Neural cell (in vitro differentiated cells): ENCODE data around the gene LIPC. TPM values are rescaled to one million over a fixed set of nuclear protein-coding genes. Genes with fewer than 3 reads are reported as not detected.

Experiments
- H2AFZ ChIP-seq: fragments of 200-600, 300-800 bp; sonication (generic), shearing (Covaris generic); 2 replicates; pipeline ENCODE4 v1.6.0; 2014; ENCODE audit warnings: low read depth, mild to moderate bottlenecking, antibody characterized with exemption, low read length, moderate library complexity
- H3F3A ChIP-seq: fragments of 200-600 bp; shearing (Covaris generic); 2 replicates; pipeline ENCODE4 v1.6.1; 2016; ENCODE audit warnings: mild to moderate bottlenecking, moderate library complexity, mixed read lengths, antibody characterized with exemption, low read length; ENCODE audit not compliant: insufficient read depth, poor library complexity, severe bottlenecking
- H3K27ac ChIP-seq: fragments of 200-600, 300-800 bp; sonication (generic), shearing (Covaris generic); 2 replicates; pipeline ENCODE4 v1.5.1; 2014; ENCODE audit warnings: mild to moderate bottlenecking, low read length, moderate library complexity
- H3K27me3 ChIP-seq: fragments of 300-800, 200-600 bp; sonication (generic), shearing (Covaris generic); 2 replicates; pipeline ENCODE4 v1.6.0; 2014; ENCODE audit warnings: mild to moderate bottlenecking, low read depth, low read length, moderate library complexity; ENCODE audit not compliant: insufficient read depth
- H3K36me3 ChIP-seq: fragments of 300-800, 200-600 bp; sonication (generic), shearing (Covaris generic); 2 replicates; pipeline ENCODE4 v1.5.1; 2014; ENCODE audit warnings: mild to moderate bottlenecking, antibody characterized with exemption, low read length, moderate library complexity; ENCODE audit not compliant: insufficient read depth
- H3K4me2 ChIP-seq: fragments of 300-800, 200-600 bp; sonication (generic), shearing (Covaris generic); 2 replicates; pipeline ENCODE4 v1.6.0; 2014; ENCODE audit warnings: mild to moderate bottlenecking, low read length
- H3K4me3 ChIP-seq: fragments of 300-800, 200-600 bp; sonication (generic), shearing (Covaris generic); 2 replicates; pipeline ENCODE4 v1.5.1; 2014; ENCODE audit warnings: mild to moderate bottlenecking, low read length, moderate library complexity
- H3K79me2 ChIP-seq: fragments of 200-600 bp; shearing (Covaris generic); replicated peaks from 2 replicates; pipeline ENCODE4 v1.6.0; 2014; ENCODE audit warnings: mild to moderate bottlenecking, low read length, moderate library complexity; ENCODE audit not compliant: insufficient read depth
- H3K9ac ChIP-seq: fragments of 300-800, 200-600 bp; sonication (generic), shearing (Covaris generic); 2 replicates; pipeline ENCODE4 v1.6.1; 2016; ENCODE audit warnings: mild to moderate bottlenecking, low read length, mixed read lengths
- H3K9me2 ChIP-seq: fragments of 200-600 bp; shearing (Covaris generic); 2 replicates; pipeline ENCODE4 v1.6.1; 2016; ENCODE audit warnings: mild to moderate bottlenecking, low read length, mixed read lengths; ENCODE audit not compliant: insufficient read depth
- H3K9me3 ChIP-seq: fragments of 200-600, 300-800 bp; sonication (generic), shearing (Covaris generic); 2 replicates; pipeline ENCODE4 v1.6.1; 2016; ENCODE audit warnings: mild to moderate bottlenecking, mixed run types, low read length, moderate library complexity, mixed read lengths
- H4K20me1 ChIP-seq: fragments of 200-600 bp; shearing (Covaris generic); 2 replicates; pipeline ENCODE4 v1.6.1; 2016; ENCODE audit warnings: mild to moderate bottlenecking, mixed run types; ENCODE audit not compliant: insufficient read depth
- CTCF ChIP-seq: fragments of 450-650 bp; IDR thresholded peaks from 2 replicates; pipeline ENCODE4 v1.5.1; 2014; ENCODE audit warnings: antibody characterized with exemption, mild to moderate bottlenecking, moderate library complexity; ENCODE audit not compliant: poor library complexity, severe bottlenecking
- EP300 ChIP-seq: fragments of 450-650 bp; conservative IDR thresholded peaks from 2 replicates; pipeline ENCODE4 v1.6.1; 2014; ENCODE audit warnings: antibody characterized with exemption, mild to moderate bottlenecking, moderate library complexity; ENCODE audit not compliant: poor library complexity, severe bottlenecking
- EZH2 ChIP-seq: fragments of 200-600, 300-800 bp; shearing (Covaris generic), sonication (generic); IDR thresholded peaks from 2 replicates; pipeline ENCODE4 v1.6.1; 2014; ENCODE audit warnings: antibody characterized with exemption, low read length, borderline replicate concordance, mild to moderate bottlenecking; ENCODE audit not compliant: insufficient read depth, poor library complexity, severe bottlenecking
- MXI1 ChIP-seq: fragments of 450-650 bp; conservative IDR thresholded peaks from 2 replicates; pipeline ENCODE4 v1.6.1; 2014; ENCODE audit warnings: antibody characterized with exemption, mild to moderate bottlenecking; ENCODE audit not compliant: poor library complexity, severe bottlenecking
- RAD21 ChIP-seq: fragments of 450-650 bp; conservative IDR thresholded peaks from 2 replicates; pipeline ENCODE4 v1.6.1; 2014; ENCODE audit warnings: antibody characterized with exemption, mild to moderate bottlenecking, moderate library complexity
- REST ChIP-seq: IDR thresholded peaks from 2 replicates; pipeline ENCODE4 v1.6.1; 2012; ENCODE audit warnings: borderline replicate concordance
- SMC3 ChIP-seq: fragments of 450-650 bp; conservative IDR thresholded peaks from 2 replicates; pipeline ENCODE4 v1.6.1; 2014; ENCODE audit warnings: antibody characterized with exemption, mild to moderate bottlenecking, moderate library complexity; ENCODE audit not compliant: poor library complexity
- TAF1 ChIP-seq: IDR thresholded peaks from 2 replicates; pipeline ENCODE4 v1.6.1; 2012; ENCODE audit warnings: low read depth
- polyA plus RNA-seq: library from polyadenylated mRNA; depleted of rRNA; stranded (reverse); fragments of >200 nt; gene quantifications from 2 replicates; pipeline ENCODE4 v1.2.3, GENCODE V29; 2014

Gene LIPC
- polyA plus RNA-seq, 1 donor from 2014 or later = not detected

DNA sequence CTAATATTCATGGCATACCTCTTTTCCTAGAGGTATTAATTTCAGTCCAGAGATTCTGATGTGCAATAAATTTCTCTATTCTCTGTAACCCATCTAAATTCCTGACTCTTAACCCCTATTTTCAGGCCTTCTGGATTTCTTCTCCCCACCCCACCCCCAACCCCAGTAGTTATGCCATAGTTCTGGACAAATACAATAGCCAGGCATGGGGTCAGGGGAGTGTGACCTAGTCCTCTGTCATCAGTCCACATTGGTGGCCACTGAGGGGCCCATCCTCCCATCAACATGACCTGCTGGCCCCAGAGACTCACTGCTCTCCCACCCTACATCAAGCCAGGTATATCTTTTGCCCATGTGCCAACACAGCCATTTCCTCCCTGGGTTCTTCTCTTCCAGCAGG, 3.8 kb upstream of the LIPC start:
- Histone ChIP-seq H3K4me3 (no peak overlapping the region), H3K4me2 (no peak overlapping the region), H3K9me2 (no peaks in the 10 kb centered on the region), H3K9me3 (no peaks in the 10 kb centered on the region), H3F3A (no peaks in the 10 kb centered on the region), H3K9ac (no peak overlapping the region), H3K36me3 (no peaks in the 10 kb centered on the region), H3K27me3 (no peaks in the 10 kb centered on the region), H3K79me2 (no peaks in the 10 kb centered on the region), H4K20me1 (no peaks in the 10 kb centered on the region), H3K27ac (no peak overlapping the region), H2AFZ (no peak overlapping the region)
- TF ChIP-seq CTCF (no peak), EZH2 (no peak)

DNA sequence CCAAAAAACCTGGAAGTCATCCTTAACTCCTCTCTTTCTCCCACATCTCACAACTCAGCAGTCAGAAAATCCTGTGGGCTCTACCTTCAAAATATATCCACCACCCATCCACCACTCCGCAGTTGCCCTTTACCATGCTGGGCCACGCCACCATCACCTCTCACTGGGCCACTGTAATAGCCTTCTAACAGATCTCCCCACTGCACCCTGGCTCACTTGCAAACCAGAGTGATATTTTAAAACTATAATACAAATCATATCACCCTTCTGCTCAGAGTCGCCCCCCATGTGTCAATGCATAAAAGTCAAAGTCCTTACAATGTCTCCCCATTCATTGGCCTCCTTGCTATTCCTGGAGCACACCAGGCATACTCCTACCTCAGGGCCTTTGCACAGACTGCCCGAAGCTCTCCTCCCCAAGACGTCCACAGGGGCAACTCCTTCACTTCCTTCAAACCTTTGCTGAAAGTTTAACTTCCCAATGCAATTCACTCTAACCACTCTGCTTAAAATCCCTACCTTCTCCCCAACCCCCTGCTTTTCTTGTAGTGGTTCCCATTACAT, 1.5 kb upstream of the LIPC start:
- Histone ChIP-seq H4K20me1 (no peaks in the 10 kb centered on the region), H3F3A (no peaks in the 10 kb centered on the region), H3K79me2 (no peaks in the 10 kb centered on the region), H3K27ac (no peak overlapping the region), H3K4me3 (no peak overlapping the region), H3K9me2 (no peaks in the 10 kb centered on the region), H3K27me3 (no peaks in the 10 kb centered on the region), H3K9ac (no peak overlapping the region), H3K4me2 (no peak overlapping the region), H3K9me3 (no peaks in the 10 kb centered on the region), H2AFZ (no peak overlapping the region), H3K36me3 (no peaks in the 10 kb centered on the region)
- TF ChIP-seq TAF1 (no peak), CTCF (no peak), REST (no peak), EP300 (no peak), RAD21 (no peak), SMC3 (no peak), MXI1 (no peak)
